B cell (primary cell): ENCODE data around the gene LDHA. TPM values are rescaled to one million over a fixed set of nuclear protein-coding genes. Genes with fewer than 3 reads are reported as not detected.
A peak's percentile ranks its signal among the peaks of the same experiment; 100 is the strongest.

Experiments used
- ATAC-seq: fragments of 200-7000 bp; cut with Tn5 transposase; one replicate; pipeline ENCODE4 v1.10.0; 2021; ENCODE audit warnings: low read depth, mild to moderate bottlenecking, moderate number of reproducible peaks, moderate library complexity
- CTCF ChIA-PET: fragments of 350-600 bp; sonication (Branson Sonifier 250); formaldehyde crosslinking; loops from one replicate; lab custom pipeline; 2021; ENCODE audit warnings: antibody characterized with exemption, inconsistent platforms; lab: Charles Lee
- POLR2A ChIA-PET: fragments of 350-600 bp; sonication (Branson Sonifier 250); formaldehyde crosslinking; loops from one replicate; lab custom pipeline; 2021; ENCODE audit warnings: antibody characterized with exemption; lab: Charles Lee
- DNase-seq: peaks from one replicate; pipeline ENCODE4 v3.0.0; 2013
- H2AFZ ChIP-seq: 2 replicates; pipeline ENCODE4 v1.6.1; 2012; ENCODE audit warnings: mild to moderate bottlenecking, low read depth, low read length; ENCODE audit not compliant: insufficient read depth, poor library complexity, severe bottlenecking
- H3K27ac ChIP-seq, 2 donors: 1 replicate in 1 of 2; 2 replicates in 1 of 2; pipeline ENCODE4 v1.5.1; 2012 to 2013; ENCODE audit warnings: low read length in 2 of 2, mild to moderate bottlenecking in 2 of 2, moderate library complexity in 1 of 2
- H3K27me3 ChIP-seq, 4 experiments: fragments of 200-600 bp in 1 of 4; sonication (generic) in 1 of 4; replicated peaks in 1 of 4; 1 replicate in 2 of 4; 2 replicates in 2 of 4; pipeline versions ENCODE4 v1.6.1 to v1.7.0; 2013 to 2016; ENCODE audit warnings: low read length in 3 of 4, mild to moderate bottlenecking in 2 of 4, mixed read lengths in 1 of 4, moderate library complexity in 1 of 4; ENCODE audit not compliant: insufficient read depth in 4 of 4, control insufficient read depth in 3 of 4; ENCODE audit errors: control extremely low read depth in 1 of 4
- H3K36me3 ChIP-seq, 2 experiments: replicated peaks in 1 of 2; 1 replicate in 1 of 2; 2 replicates in 1 of 2; pipeline versions ENCODE4 v1.6.1 to v1.7.1; 2013; ENCODE audit warnings: low read length in 1 of 2; ENCODE audit not compliant: insufficient read depth in 2 of 2, control insufficient read depth in 1 of 2; ENCODE audit errors: control extremely low read depth in 1 of 2, extremely low read depth in 1 of 2
- H3K4me1 ChIP-seq, 2 donors: fragments of 200-600 bp in 1 of 2; sonication (generic) in 1 of 2; 1 replicate in 1 of 2; 2 replicates in 1 of 2; pipeline versions ENCODE4 v1.5.1 to v1.6.1; 2013 to 2017; ENCODE audit warnings: low read length in 2 of 2; ENCODE audit not compliant: control insufficient read depth in 2 of 2, insufficient read depth in 2 of 2
- H3K4me2 ChIP-seq: replicated peaks from 2 replicates; pipeline ENCODE3; 2012; ENCODE audit warnings: mild to moderate bottlenecking, low read depth, low read length; ENCODE audit not compliant: poor library complexity, severe bottlenecking
- H3K4me3 ChIP-seq, 5 experiments: fragments of 200-600 bp in 1 of 5; sonication (generic) in 1 of 5; 1 replicate in 3 of 5; 2 replicates in 2 of 5; pipeline versions ENCODE4 v1.5.1 to v1.7.0; 2011 to 2016; ENCODE audit warnings: low read length in 4 of 5, mild to moderate bottlenecking in 4 of 5, low read depth in 2 of 5, control low read depth in 1 of 5, moderate library complexity in 1 of 5; ENCODE audit not compliant: insufficient read depth in 1 of 5; ENCODE audit errors: control extremely low read depth in 1 of 5, extremely low read depth in 1 of 5
- H3K79me2 ChIP-seq: fragments of 200-600 bp; sonication (generic); one replicate; pipeline ENCODE4 v1.6.0; 2016; ENCODE audit warnings: low read length; ENCODE audit not compliant: control insufficient read depth, insufficient read depth
- H3K9ac ChIP-seq: fragments of 200-600 bp; sonication (generic); 2 replicates; pipeline ENCODE4 v1.6.1; 2017; ENCODE audit warnings: mild to moderate bottlenecking, low read length, moderate library complexity
- H3K9me3 ChIP-seq, 3 donors: one replicate each; pipeline versions ENCODE4 v1.6.1 to v1.7.1; 2013; ENCODE audit warnings: low read length in 2 of 3; ENCODE audit not compliant: control insufficient read depth in 2 of 3, insufficient read depth in 1 of 3; ENCODE audit errors: control extremely low read depth in 1 of 3
- H4K20me1 ChIP-seq: 2 replicates; pipeline ENCODE4 v1.6.0; 2012; ENCODE audit warnings: mild to moderate bottlenecking, low read length; ENCODE audit not compliant: insufficient read depth, control insufficient read depth, poor library complexity, severe bottlenecking
- H3K27ac Mint-ChIP-seq: one replicate; pipeline ENCODE4 v1.8.0; 2021; ENCODE audit warnings: mixed read lengths
- H3K27me3 Mint-ChIP-seq: one replicate; pipeline ENCODE4 v1.8.0; 2021; ENCODE audit warnings: mixed read lengths
- H3K4me1 Mint-ChIP-seq: one replicate; pipeline ENCODE4 v1.8.0; 2021; ENCODE audit warnings: mixed read lengths
- H3K4me3 Mint-ChIP-seq: one replicate; pipeline ENCODE4 v1.8.0; 2021; ENCODE audit warnings: mixed read lengths
- H3K9me3 Mint-ChIP-seq: one replicate; pipeline ENCODE4 v1.8.0; 2022; ENCODE audit warnings: mixed read lengths; ENCODE audit not compliant: insufficient read depth
- EZH2 ChIP-seq: IDR thresholded peaks from 2 replicates; pipeline ENCODE4 v1.6.1; 2012; ENCODE audit warnings: borderline replicate concordance, low read depth, mild to moderate bottlenecking, moderate library complexity, low read length; ENCODE audit not compliant: insufficient read depth, poor library complexity, severe bottlenecking
- WGBS: methylation state at CpG from one replicate; pipeline ENCODE4 v1.1.5; 2013; ENCODE audit warnings: missing lambda C conversion rate; ENCODE audit not compliant: insufficient coverage; 5-methylcytosine and 5-hydroxymethylcytosine counted together
- intact Hi-C: fragments of 100-400 bp; cut with micrococcal nuclease; formaldehyde crosslinking; loops from one replicate; pipeline ENCODE4 v1.10.0; 2022
- polyA plus RNA-seq: library from polyadenylated mRNA; depleted of rRNA; stranded (reverse); fragments of >200 nt; gene quantifications from 2 replicates; pipeline ENCODE4 v1.2.3, GENCODE V29; 2012
- total RNA-seq, 2 donors: library from RNA; stranded (reverse); fragments of 120-200 nt in 1 of 2; gene quantifications; 1 replicate in 1 of 2; 2 replicates in 1 of 2; pipeline versions ENCODE4 v1.2.3 to v1.2.4, GENCODE V29; 2013 to 2022
- TF ChIP-seq, protein P1 (sequence below): fragments of 200-600 bp; IDR thresholded peaks from one replicate; pipeline ENCODE4 v1.8.0; 2022; ENCODE audit warnings: antibody characterized with exemption, mild to moderate bottlenecking

LDHA gene
- total and polyA plus RNA-seq, 2 donors (not counting 1 experiment from before 2014, with no cell fraction given) = 91.2 to 113 TPM

DNA sequence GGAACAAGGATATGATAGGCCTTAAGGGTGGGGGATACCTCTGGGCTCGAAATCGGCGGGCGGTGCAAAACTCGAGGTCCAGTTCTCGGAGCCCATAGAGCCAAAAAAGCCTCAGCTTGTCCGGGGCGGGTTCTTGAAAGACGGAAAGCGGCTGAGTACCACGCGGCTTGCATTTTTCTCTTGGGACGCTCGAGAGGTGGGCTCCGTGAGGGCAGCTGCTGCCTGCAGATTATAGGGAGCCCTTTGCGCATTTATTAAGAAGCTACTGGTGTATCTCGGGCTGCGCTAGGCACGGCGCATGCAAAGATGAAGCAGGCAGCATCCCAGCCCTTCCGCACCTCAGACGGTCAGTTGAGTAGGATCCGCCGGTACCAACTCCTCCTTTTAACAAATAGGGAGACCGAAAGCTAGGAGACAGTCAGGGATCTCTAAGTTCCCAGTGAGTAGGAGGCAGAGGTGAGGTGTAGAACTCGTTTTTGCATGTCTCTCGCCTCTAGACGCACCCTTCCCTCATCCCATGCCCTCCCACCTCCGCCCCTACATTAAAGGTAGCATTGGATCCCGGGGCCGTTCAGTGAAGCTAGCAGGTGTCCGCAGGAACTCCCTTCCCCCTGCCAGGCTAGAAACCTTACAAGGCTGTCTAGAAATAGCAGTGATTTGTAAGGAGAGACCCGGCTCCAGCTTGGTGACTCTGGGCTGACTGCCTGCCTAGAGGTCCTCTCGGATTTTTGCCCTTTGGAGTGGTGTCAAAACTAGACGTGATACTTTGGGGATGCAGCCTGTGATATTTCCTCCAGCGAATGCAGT lies 768 bp downstream of the LDHA start:
- intact Hi-C loops = loop anchor here (1.0 to 10.0 kb wide), 5 partner anchors 280 to 1970 kb away; partner anchors contain the start of genes HTATIP2, IGSF22, SAAL1 and TMEM86A
- ChIA-PET CTCF (interaction anchor here (1.0 to 2.5 kb wide), 4 partner anchors 44 to 327 kb away, joined by 3 to 15 read pairs (median 8); partner anchors contain the start of genes GTF2H1 and HPS5), POLR2A (interaction anchor here (1.2 to 3.4 kb wide), 5 partner anchors 12 to 239 kb away, joined by 4 to 18 read pairs (median 10); partner anchors contain the start of genes GTF2H1, HPS5, SPTY2D1 and TSG101)
- WGBS = under 1% methylated on average over 28 of the region's 36 CpGs
- Mint-ChIP-seq H3K9me3 (no peaks in the 10 kb centered on the region), H3K27me3 (no peaks in the 10 kb centered on the region), H3K27ac (peak overlapping the region; percentile 94), H3K4me1 (peaks cover 28% of the 10 kb centered on the region), H3K4me3 (peak overlapping the region; percentile 98)
- peak overlapping the region; percentile 96 for H3K9ac ChIP-seq
- peak overlapping the region; percentile 77 for H2AFZ ChIP-seq
- H3K36me3 ChIP-seq = peaks cover 7 to 30% of the 10 kb centered on the region in 2 experiments
- H3K27ac ChIP-seq = peak overlapping the region; percentile 82 to 83
- H3K27me3 ChIP-seq = no peaks in the 10 kb centered on the region
- ATAC-seq (no peak), DNase-seq (no peak)
- no peak for TF ChIP-seq EZH2
- TF ChIP-seq, protein P1, sequence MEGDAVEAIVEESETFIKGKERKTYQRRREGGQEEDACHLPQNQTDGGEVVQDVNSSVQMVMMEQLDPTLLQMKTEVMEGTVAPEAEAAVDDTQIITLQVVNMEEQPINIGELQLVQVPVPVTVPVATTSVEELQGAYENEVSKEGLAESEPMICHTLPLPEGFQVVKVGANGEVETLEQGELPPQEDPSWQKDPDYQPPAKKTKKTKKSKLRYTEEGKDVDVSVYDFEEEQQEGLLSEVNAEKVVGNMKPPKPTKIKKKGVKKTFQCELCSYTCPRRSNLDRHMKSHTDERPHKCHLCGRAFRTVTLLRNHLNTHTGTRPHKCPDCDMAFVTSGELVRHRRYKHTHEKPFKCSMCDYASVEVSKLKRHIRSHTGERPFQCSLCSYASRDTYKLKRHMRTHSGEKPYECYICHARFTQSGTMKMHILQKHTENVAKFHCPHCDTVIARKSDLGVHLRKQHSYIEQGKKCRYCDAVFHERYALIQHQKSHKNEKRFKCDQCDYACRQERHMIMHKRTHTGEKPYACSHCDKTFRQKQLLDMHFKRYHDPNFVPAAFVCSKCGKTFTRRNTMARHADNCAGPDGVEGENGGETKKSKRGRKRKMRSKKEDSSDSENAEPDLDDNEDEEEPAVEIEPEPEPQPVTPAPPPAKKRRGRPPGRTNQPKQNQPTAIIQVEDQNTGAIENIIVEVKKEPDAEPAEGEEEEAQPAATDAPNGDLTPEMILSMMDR = no peak
- peak overlapping the region; percentile 72 to 96 (median 92) for H3K4me3 ChIP-seq
- no peaks in the 10 kb centered on the region for H3K9me3 ChIP-seq
- peaks cover 50% of the 10 kb centered on the region for H3K79me2 ChIP-seq
- H3K4me1 ChIP-seq = peaks cover 11 to 15% of the 10 kb centered on the region in 2 donors
- H4K20me1 ChIP-seq = peaks cover 29% of the 10 kb centered on the region
- H3K4me2 ChIP-seq = peak overlapping the region; percentile 81
